ENCODE measurements around the gene ARHGEF40.

Gene ARHGEF40

DNA sequence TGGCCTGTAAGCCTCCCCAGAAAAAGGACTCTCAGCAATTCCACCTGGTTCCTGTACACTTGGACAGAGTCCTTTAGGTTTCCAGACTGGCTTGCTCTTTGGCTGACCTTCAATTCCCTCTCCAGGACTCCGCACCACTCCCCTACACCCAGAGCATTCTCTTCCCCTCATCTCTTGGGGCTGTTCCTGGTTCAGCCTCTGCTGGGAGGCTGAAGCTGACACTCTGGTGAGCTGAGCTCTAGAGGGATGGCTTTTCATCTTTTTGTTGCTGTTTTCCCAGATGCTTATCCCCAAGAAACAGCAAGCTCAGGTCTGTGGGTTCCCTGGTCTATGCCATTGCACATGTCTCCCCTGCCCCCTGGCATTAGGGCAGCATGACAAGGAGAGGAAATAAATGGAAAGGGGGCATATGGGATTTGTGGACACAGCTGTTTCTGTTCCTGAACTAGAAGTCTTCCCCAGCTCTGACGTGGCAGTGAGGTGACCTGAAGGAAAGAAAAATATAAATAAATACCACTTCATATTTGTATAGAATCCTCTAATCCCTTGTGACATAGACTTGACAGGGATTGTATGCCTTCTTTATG is 26.6 kb upstream of the ARHGEF40 start:
- DNase-seq (ENCODE audit: low read depth in 1 of 2, low spot score in 1 of 2) = no peak
- Histone ChIP-seq H3K27me3 (ENCODE audit: insufficient read depth, poor library complexity, severe bottlenecking) (no peaks in the 10 kb centered on the region), H3K27ac (replicated peaks) (no peak overlapping the region), H3K4me3 (replicated peaks; ENCODE audit: insufficient read depth, low read length) (no peak overlapping the region)
- TF ChIP-seq, protein P1, sequence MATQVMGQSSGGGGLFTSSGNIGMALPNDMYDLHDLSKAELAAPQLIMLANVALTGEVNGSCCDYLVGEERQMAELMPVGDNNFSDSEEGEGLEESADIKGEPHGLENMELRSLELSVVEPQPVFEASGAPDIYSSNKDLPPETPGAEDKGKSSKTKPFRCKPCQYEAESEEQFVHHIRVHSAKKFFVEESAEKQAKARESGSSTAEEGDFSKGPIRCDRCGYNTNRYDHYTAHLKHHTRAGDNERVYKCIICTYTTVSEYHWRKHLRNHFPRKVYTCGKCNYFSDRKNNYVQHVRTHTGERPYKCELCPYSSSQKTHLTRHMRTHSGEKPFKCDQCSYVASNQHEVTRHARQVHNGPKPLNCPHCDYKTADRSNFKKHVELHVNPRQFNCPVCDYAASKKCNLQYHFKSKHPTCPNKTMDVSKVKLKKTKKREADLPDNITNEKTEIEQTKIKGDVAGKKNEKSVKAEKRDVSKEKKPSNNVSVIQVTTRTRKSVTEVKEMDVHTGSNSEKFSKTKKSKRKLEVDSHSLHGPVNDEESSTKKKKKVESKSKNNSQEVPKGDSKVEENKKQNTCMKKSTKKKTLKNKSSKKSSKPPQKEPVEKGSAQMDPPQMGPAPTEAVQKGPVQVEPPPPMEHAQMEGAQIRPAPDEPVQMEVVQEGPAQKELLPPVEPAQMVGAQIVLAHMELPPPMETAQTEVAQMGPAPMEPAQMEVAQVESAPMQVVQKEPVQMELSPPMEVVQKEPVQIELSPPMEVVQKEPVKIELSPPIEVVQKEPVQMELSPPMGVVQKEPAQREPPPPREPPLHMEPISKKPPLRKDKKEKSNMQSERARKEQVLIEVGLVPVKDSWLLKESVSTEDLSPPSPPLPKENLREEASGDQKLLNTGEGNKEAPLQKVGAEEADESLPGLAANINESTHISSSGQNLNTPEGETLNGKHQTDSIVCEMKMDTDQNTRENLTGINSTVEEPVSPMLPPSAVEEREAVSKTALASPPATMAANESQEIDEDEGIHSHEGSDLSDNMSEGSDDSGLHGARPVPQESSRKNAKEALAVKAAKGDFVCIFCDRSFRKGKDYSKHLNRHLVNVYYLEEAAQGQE (IDR thresholded peaks at IDR 0.05; ENCODE audit: insufficient replicate concordance, low read depth) = no peak
- TF ChIP-seq SPI1 (IDR thresholded peaks at IDR 0.05; ENCODE audit: borderline replicate concordance, low read depth) = no peak
- TF ChIP-seq, protein P2, sequence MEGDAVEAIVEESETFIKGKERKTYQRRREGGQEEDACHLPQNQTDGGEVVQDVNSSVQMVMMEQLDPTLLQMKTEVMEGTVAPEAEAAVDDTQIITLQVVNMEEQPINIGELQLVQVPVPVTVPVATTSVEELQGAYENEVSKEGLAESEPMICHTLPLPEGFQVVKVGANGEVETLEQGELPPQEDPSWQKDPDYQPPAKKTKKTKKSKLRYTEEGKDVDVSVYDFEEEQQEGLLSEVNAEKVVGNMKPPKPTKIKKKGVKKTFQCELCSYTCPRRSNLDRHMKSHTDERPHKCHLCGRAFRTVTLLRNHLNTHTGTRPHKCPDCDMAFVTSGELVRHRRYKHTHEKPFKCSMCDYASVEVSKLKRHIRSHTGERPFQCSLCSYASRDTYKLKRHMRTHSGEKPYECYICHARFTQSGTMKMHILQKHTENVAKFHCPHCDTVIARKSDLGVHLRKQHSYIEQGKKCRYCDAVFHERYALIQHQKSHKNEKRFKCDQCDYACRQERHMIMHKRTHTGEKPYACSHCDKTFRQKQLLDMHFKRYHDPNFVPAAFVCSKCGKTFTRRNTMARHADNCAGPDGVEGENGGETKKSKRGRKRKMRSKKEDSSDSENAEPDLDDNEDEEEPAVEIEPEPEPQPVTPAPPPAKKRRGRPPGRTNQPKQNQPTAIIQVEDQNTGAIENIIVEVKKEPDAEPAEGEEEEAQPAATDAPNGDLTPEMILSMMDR (IDR thresholded peaks at IDR 0.05; ENCODE audit: insufficient read depth, low read length) = no peak

DNA sequence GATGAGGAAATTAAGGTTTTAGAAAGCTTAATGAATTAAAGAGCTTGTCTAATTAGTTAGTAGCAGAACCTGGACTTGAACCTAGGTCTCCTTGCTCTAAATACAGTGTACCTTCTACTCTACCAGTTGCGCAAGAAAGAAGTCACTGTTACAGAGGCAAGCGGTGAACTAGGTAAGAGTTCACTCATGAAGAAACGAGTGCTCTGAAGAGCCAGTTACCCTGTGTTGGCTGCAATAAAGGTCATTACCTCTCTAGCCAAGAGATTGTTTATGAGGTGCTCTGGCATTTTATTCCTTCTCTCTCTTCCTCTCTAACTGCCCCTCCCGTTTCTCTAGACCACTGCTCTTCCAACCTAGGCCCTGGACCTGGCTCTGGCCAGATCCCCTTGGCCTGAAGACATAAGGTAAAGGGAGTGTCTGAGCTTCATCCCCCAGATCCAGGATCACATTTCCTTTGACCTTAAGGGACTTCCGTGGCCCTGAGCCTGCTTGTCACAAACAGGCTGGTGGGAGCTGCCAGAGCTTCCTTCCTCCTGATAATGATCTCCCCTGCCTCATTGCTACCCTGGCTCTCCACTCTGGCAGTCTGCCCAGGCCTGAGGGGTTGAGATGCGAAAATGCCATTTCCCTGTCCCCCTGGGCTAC is 26.0 kb upstream of the ARHGEF40 start:
- peak in 1 of 2 experiments; percentile 50 for DNase-seq (ENCODE audit: low read depth in 1 of 2, low spot score in 1 of 2)
- TF ChIP-seq, protein P2 (IDR thresholded peaks at IDR 0.05; ENCODE audit: insufficient read depth, low read length) = no peak
- TF ChIP-seq SPI1 (IDR thresholded peaks at IDR 0.05; ENCODE audit: borderline replicate concordance, low read depth) = no peak
- TF ChIP-seq, protein P1 (IDR thresholded peaks at IDR 0.05; ENCODE audit: insufficient replicate concordance, low read depth) = no peak
- TF ChIP-seq GABPA (IDR thresholded peaks at IDR 0.05; ENCODE audit: low read depth) = no peak
- no peak for TF ChIP-seq POLR2AphosphoS5 (IDR thresholded peaks at IDR 0.05; ENCODE audit: low read depth)
- no peak overlapping the region for H3K27ac ChIP-seq (replicated peaks)

DNA sequence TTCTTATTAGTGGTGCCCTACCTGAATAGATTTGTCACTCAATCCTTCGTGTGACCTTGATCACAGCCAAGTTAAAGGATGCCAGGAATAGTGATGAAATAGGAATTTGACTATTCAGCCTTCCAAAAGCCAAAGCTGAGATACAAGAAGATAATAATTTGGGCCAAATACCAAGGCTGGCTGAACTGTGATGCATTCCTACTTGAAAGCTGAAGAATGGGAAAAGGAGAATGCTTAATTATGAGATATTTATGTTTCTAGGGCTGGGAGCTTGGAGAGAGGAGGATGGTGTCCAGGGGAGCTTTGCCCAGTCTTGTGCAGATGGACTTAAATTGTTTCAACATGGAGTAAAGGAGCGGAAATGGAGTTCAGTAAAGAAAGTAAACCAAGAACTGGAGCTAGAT is 22.7 kb upstream of the ARHGEF40 start:
- TF ChIP-seq SPI1 (IDR thresholded peaks at IDR 0.05; ENCODE audit: borderline replicate concordance, low read depth) (no peak), GABPA (IDR thresholded peaks at IDR 0.05; ENCODE audit: low read depth) (no peak), POLR2AphosphoS5 (IDR thresholded peaks at IDR 0.05; ENCODE audit: low read depth) (no peak)
- TF ChIP-seq, protein P1 (IDR thresholded peaks at IDR 0.05; ENCODE audit: insufficient replicate concordance, low read depth) = no peak
- TF ChIP-seq, protein P2 (IDR thresholded peaks at IDR 0.05; ENCODE audit: insufficient read depth, low read length) = no peak
- Histone ChIP-seq H3K27ac (replicated peaks) (no peak overlapping the region), H3K27me3 (ENCODE audit: insufficient read depth, poor library complexity, severe bottlenecking) (no peaks in the 10 kb centered on the region), H3K4me3 (replicated peaks; ENCODE audit: insufficient read depth, low read length) (no peak overlapping the region)
- no peak for DNase-seq (ENCODE audit: low read depth in 1 of 2, low spot score in 1 of 2)

More for the DNA sequence above, 26.0 kb upstream of the ARHGEF40 start:
- Histone ChIP-seq H3K27me3 (ENCODE audit: insufficient read depth, poor library complexity, severe bottlenecking) (no peaks in the 10 kb centered on the region), H3K4me3 (replicated peaks; ENCODE audit: insufficient read depth, low read length) (no peak overlapping the region)

Data from HL-60 (cell line).